Caco-2 (cell line): Measurements from ENCODE around the gene TNRC18. TPM values are rescaled to one million over a fixed set of nuclear protein-coding genes. Genes with fewer than 3 reads are reported as not detected.

Experiments used
- BruUV-seq: library from RNA; stranded (reverse); fragments of 400-500 nt; replicated peaks from 2 replicates; lab custom pipeline; 2021; lab: Mats Ljungman, UMichigan
- CTCF ChIA-PET: fragments of 300-600 bp; sonication (Branson Sonifier 250); formaldehyde crosslinking; loops from one replicate; lab custom pipeline; 2022; ENCODE audit warnings: antibody characterized with exemption; lab: Charles Lee
- POLR2A ChIA-PET: fragments of 300-600 bp; sonication (Branson Sonifier 250); formaldehyde crosslinking; loops from one replicate; lab custom pipeline; 2022; ENCODE audit warnings: antibody characterized with exemption; lab: Charles Lee
- DNase-seq, 2 experiments: peaks; one replicate each; pipeline versions ENCODE4 v3.0.0 to v3.0.0-alpha.2; 2020 to 2022
- H3K27me3 ChIP-seq: replicated peaks from 2 replicates; pipeline ENCODE4 v1.6.0; 2011; ENCODE audit warnings: low read length; ENCODE audit not compliant: control insufficient read depth, insufficient read depth
- H3K36me3 ChIP-seq: 2 replicates; pipeline ENCODE4 v1.5.1; 2011; ENCODE audit warnings: low read length; ENCODE audit not compliant: control insufficient read depth, insufficient read depth
- H3K4me1 ChIP-seq: fragments of 250-450 bp; sonication (Bioruptor Pico); 2 replicates; pipeline ENCODE4 v1.5.1; 2020; ENCODE audit warnings: mild to moderate bottlenecking
- H3K4me3 ChIP-seq: 2 replicates; pipeline ENCODE4 v1.5.1; 2011; ENCODE audit warnings: low read depth, mild to moderate bottlenecking, control low read depth, low read length
- H3K9me3 ChIP-seq: fragments of 250-450 bp; sonication (Bioruptor Pico); 2 replicates; pipeline ENCODE4 v1.5.1; 2020; ENCODE audit warnings: mild to moderate bottlenecking, moderate library complexity
- H3K27ac Mint-ChIP-seq: one replicate; pipeline ENCODE4 v1.8.0; 2022; ENCODE audit warnings: mixed read lengths; ENCODE audit not compliant: unreplicated experiment
- H3K27me3 Mint-ChIP-seq: one replicate; pipeline ENCODE4 v1.8.0; 2022; ENCODE audit warnings: mixed read lengths; ENCODE audit not compliant: insufficient read depth, unreplicated experiment
- H3K36me3 Mint-ChIP-seq: one replicate; pipeline ENCODE4 v1.8.0; 2022; ENCODE audit warnings: mild to moderate bottlenecking, mixed read lengths; ENCODE audit not compliant: insufficient read depth, unreplicated experiment
- H3K4me1 Mint-ChIP-seq: one replicate; pipeline ENCODE4 v1.8.0; 2022; ENCODE audit warnings: low read depth, mixed read lengths; ENCODE audit not compliant: unreplicated experiment
- H3K4me3 Mint-ChIP-seq: one replicate; pipeline ENCODE4 v1.8.0; 2022; ENCODE audit warnings: mild to moderate bottlenecking, moderate library complexity, mixed read lengths; ENCODE audit not compliant: unreplicated experiment
- H3K9me3 Mint-ChIP-seq: one replicate; pipeline ENCODE4 v1.8.0; 2022; ENCODE audit warnings: mixed read lengths; ENCODE audit not compliant: unreplicated experiment
- CTCF ChIP-seq, 2 experiments: fragments of 200-600 bp in 1 of 2; IDR thresholded peaks; 1 replicate in 1 of 2; 2 replicates in 1 of 2; pipeline versions ENCODE4 v1.5.1 to v1.8.0; 2011 to 2022; ENCODE audit warnings: antibody characterized with exemption in 1 of 2, control low read depth in 1 of 2, inconsistent platforms in 1 of 2, low read depth in 1 of 2, low read length in 1 of 2, mild to moderate bottlenecking in 1 of 2, moderate library complexity in 1 of 2; ENCODE audit not compliant: insufficient read depth in 1 of 2, severe bottlenecking in 1 of 2, unreplicated experiment in 1 of 2
- intact Hi-C: fragments of 100-400 bp; cut with micrococcal nuclease; formaldehyde crosslinking; loops from one replicate; pipeline ENCODE4 v1.10.0; 2022; ENCODE audit not compliant: unreplicated experiment
- total RNA-seq: library from RNA; stranded (reverse); gene quantifications from 2 replicates; pipeline ENCODE4 v1.2.3, GENCODE V29; 2022

TNRC18 gene
- total RNA-seq, 1 experiment from 2014 or later: 75.6 TPM

- no peaks in the 10 kb centered on the region for H3K27me3 ChIP-seq
- no peak for TF ChIP-seq CTCF (IDR thresholded peaks at IDR 0.05; ENCODE audit: insufficient read depth in 1 of 2, low read depth in 1 of 2, low read length in 1 of 2, severe bottlenecking in 1 of 2, unreplicated experiment in 1 of 2)
- H3K9me3 Mint-ChIP-seq: no peaks in the 10 kb centered on the region
- no peaks in the 10 kb centered on the region for H3K4me1 Mint-ChIP-seq
- H3K27me3 Mint-ChIP-seq: no peaks in the 10 kb centered on the region
- H3K36me3 ChIP-seq: peaks cover 3% of the 10 kb centered on the region; the same call in 1 of the 2 replicates
- no peaks in the 10 kb centered on the region for H3K9me3 ChIP-seq
- CTCF ChIA-PET: no interaction called here
- no TSS peak for BruUV-seq
- POLR2A ChIA-PET: no interaction called here
- intact Hi-C loops: no loop called here
- DNase-seq: no peak
- H3K4me3 Mint-ChIP-seq: no peak overlapping the region
- H3K4me3 ChIP-seq: no peak overlapping the region
- H3K4me1 ChIP-seq: no peaks in the 10 kb centered on the region
- H3K27ac Mint-ChIP-seq: no peak overlapping the region
- peaks cover 64% of the 10 kb centered on the region for H3K36me3 Mint-ChIP-seq
Observed at GRCh38 chr7:5390918-5391317, 32.7 kb downstream of the TNRC18 start.

- no peaks in the 10 kb centered on the region for H3K9me3 ChIP-seq
- TF ChIP-seq CTCF (IDR thresholded peaks at IDR 0.05; ENCODE audit: insufficient read depth in 1 of 2, low read depth in 1 of 2, low read length in 1 of 2, severe bottlenecking in 1 of 2, unreplicated experiment in 1 of 2): no peak
- CTCF ChIA-PET: no interaction called here
- Mint-ChIP-seq H3K4me1 (no peaks in the 10 kb centered on the region), H3K27ac (no peak overlapping the region), H3K27me3 (no peaks in the 10 kb centered on the region), H3K36me3 (peaks cover 73% of the 10 kb centered on the region), H3K4me3 (no peak overlapping the region), H3K9me3 (no peaks in the 10 kb centered on the region)
- POLR2A ChIA-PET: no interaction called here
- no TSS peak for BruUV-seq
- no peak overlapping the region for H3K4me3 ChIP-seq
- DNase-seq: no peak
- H3K36me3 ChIP-seq: peaks cover 3% of the 10 kb centered on the region; the same call in 1 of the 2 replicates
- no peaks in the 10 kb centered on the region for H3K4me1 ChIP-seq
- intact Hi-C loops: no loop called here
- H3K27me3 ChIP-seq: no peaks in the 10 kb centered on the region
Observed at GRCh38 chr7:5388905-5389433, 34.7 kb downstream of the TNRC18 start.

- intact Hi-C loops: no loop called here
- POLR2A ChIA-PET: no interaction called here
- CTCF ChIA-PET: no interaction called here
- Mint-ChIP-seq H3K4me3 (no peak overlapping the region), H3K9me3 (no peaks in the 10 kb centered on the region), H3K27me3 (no peaks in the 10 kb centered on the region), H3K36me3 (peaks cover 71% of the 10 kb centered on the region), H3K4me1 (no peaks in the 10 kb centered on the region), H3K27ac (no peak overlapping the region)
- H3K4me3 ChIP-seq: no peak overlapping the region
- DNase-seq: no peak
- no peak for TF ChIP-seq CTCF (IDR thresholded peaks at IDR 0.05; ENCODE audit: insufficient read depth in 1 of 2, low read depth in 1 of 2, low read length in 1 of 2, severe bottlenecking in 1 of 2, unreplicated experiment in 1 of 2)
- BruUV-seq: no TSS peak
- no peaks in the 10 kb centered on the region for H3K4me1 ChIP-seq
- H3K27me3 ChIP-seq: no peaks in the 10 kb centered on the region
- H3K36me3 ChIP-seq: peaks cover 3% of the 10 kb centered on the region; the same call in 1 of the 2 replicates
- no peaks in the 10 kb centered on the region for H3K9me3 ChIP-seq
Observed at GRCh38 chr7:5388273-5388901, 35.2 kb downstream of the TNRC18 start.
